NCI-H748 (cell line): ENCODE measurements around the gene SDCCAG8.

Experiments used
- DNase-seq: peaks from one replicate; lab custom pipeline; 2025; ENCODE audit not compliant: unreplicated experiment; lab: John Stamatoyannopoulos, UW

The SDCCAG8 gene

GRCh38 chr1:243454328-243454997 lies 198.6 kb downstream of the SDCCAG8 start:
- no peak for DNase-seq

- peak; percentile 33 for DNase-seq
Measured at GRCh38 chr1:243455760-243456651, 200.2 kb downstream of the SDCCAG8 start.

- peak; percentile 2 for DNase-seq
Measured at GRCh38 chr1:243457363-243457982, 201.6 kb downstream of the SDCCAG8 start.

- DNase-seq, result no peak
Measured at GRCh38 chr1:243459059-243459458, 203.2 kb downstream of the SDCCAG8 start.

- no peak for DNase-seq
Measured at GRCh38 chr1:243461700-243462099, 205.9 kb downstream of the SDCCAG8 start.

GRCh38 chr1:243462929-243463697 lies 207.3 kb downstream of the SDCCAG8 start:
- no peak for DNase-seq

GRCh38 chr1:243465081-243465480 lies 209.2 kb downstream of the SDCCAG8 start:
- DNase-seq, result no peak

- DNase-seq, result no peak
Measured at GRCh38 chr1:243465738-243466137, 209.9 kb downstream of the SDCCAG8 start.

- no peak for DNase-seq
Measured at GRCh38 chr1:243469497-243469896, 213.7 kb downstream of the SDCCAG8 start.

- peak; percentile 35 for DNase-seq
Measured at GRCh38 chr1:243470502-243470901, 214.7 kb downstream of the SDCCAG8 start.

- DNase-seq, result no peak
Measured at GRCh38 chr1:243471026-243471685, 215.3 kb downstream of the SDCCAG8 start.

GRCh38 chr1:243471754-243472745 lies 216.2 kb downstream of the SDCCAG8 start:
- DNase-seq, result peak; percentile 73

GRCh38 chr1:243473227-243474135 lies 217.6 kb downstream of the SDCCAG8 start:
- DNase-seq, result no peak

- no peak for DNase-seq
Measured at GRCh38 chr1:243474136-243474881, 218.5 kb downstream of the SDCCAG8 start.

GRCh38 chr1:243474906-243475305 lies 219.1 kb downstream of the SDCCAG8 start:
- no peak for DNase-seq

- DNase-seq, result peak; percentile 83
Measured at GRCh38 chr1:243475966-243476365, 220.1 kb downstream of the SDCCAG8 start.

- no peak for DNase-seq
Measured at GRCh38 chr1:243477731-243478290, 222.0 kb downstream of the SDCCAG8 start.
